NCI-H2107 treated with DMSO at 0.1 percent for 48 hours (cell line): ENCODE measurements around the gene SRPK2.

Experiments
- DNase-seq: peaks from one replicate; lab custom pipeline; 2025; ENCODE audit not compliant: unreplicated experiment; lab: John Stamatoyannopoulos, UW

Gene SRPK2

DNA sequence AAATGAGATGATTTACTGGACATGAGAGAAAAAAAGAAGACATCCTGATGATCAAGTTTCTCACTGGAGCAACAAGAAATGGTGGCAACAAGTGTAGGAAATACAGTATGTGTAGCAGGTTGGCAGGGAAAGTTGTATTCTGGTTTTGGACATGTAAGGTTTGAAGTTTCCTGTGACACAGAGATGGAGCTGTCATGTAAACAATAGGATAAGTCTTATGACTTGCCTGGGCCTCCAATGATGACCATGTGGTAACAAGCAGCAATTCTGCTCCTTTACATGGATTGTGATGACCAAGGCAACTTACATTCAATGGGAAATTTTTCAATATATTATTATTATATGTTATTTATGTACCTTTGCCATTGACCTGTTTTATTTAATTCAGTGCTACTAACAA, 249.3 kb downstream of the SRPK2 start:
- DNase-seq: no peak

DNA sequence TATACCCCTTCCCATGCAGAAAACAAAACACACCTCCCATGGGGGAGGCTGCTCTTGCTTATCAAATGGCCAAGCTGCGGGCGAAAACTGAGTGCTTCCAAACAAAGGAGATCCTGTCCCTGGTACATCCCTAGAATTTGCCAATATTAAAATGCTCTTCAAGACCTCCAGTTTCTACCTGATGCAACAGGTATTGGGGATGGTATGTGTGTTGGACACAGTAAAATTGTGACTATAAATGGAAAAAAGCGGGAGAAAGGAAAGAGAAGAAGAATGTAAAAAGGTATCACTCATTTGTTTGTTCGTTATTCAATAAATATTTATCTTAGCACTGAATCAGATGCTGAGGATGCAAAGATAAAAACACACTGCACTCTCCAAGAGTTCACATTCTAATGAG, 250.8 kb downstream of the SRPK2 start:
- no peak for DNase-seq

DNA sequence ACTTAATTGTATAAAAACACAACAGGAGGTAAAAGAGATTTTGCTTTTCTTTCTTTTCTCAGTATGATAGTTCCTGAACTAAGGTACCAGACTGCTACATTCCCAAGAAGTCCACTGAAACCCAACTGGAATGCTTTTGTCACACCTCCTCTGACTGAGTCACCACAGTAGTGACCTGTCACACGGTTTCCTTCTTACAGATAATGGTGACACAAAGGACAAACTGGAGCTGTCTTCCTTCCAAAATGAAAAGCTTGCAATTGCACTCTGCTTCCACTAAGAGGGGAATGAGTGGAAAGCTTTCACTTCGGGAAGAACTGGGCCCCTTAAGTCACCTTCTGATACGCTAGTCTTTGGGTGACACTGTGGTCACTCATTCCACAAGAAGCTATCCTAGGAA, 252.5 kb downstream of the SRPK2 start:
- no peak for DNase-seq

DNA sequence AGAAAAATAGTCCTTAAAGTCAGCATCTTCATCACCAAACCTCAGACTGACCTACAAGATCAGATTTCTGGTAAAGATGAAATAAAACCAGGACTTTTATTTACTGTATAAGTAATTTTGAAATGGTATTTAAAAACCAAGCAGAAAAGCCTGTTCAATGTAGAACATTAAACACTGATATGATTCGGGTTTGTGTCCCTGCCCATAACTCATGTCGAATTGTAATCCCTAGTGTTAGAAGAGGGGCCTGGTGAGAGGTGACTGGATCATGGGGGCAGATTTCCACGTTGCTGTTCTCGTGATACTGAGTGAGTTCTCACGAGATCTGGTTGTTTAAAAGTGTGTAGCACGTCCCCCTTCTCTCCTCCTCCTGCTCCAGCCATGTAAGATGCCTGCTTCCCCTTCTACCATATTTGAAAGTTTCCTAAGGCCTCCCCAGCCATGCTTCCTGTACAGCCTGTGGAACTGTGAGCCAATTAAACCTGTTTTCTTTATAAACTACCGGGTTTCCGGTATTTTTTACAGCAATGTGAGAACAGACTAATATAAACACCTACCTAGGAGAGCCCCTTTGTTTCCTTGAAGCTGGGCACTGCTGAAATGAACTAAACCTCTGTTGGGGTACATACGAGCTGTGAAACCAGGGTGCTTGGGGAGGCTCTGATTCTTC, 254.6 kb downstream of the SRPK2 start:
- DNase-seq: no peak

DNA sequence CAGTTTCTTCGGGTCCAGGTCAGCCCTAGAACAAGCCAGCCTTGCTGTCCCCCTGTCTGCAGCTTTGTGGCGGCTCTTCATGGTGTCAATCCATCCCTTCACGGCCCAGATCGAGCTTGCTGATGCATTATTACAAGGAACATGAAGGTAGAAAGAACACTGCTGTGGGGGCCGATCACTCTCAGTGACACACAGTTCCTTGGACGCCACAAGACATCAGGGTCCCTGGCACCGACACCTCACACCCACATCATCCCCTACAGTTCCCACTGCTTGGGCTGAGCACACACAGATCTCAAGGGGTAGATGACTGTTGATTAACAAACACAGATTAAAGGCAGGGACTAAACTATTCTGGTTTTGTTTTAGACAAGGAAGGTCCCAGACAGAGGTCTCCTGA, 255.4 kb downstream of the SRPK2 start:
- no peak for DNase-seq

DNA sequence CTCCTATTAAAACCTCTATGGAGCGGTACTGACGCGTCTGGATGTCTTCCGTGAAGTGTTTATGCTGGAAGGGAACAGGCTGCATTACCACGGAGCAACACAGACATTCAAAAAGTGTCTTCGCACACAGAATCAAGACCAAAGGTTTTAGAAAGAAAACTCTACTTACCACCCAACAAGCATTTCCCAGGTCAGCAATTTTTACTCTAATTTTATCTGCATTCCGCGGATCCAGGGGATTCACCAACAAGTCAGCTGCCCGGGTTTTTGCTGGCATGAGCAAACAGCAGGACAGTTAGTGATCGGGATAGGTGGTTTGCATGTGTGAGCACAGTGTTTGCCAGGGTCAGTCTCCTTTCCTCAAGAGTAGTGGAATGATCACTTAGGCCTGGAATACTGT, 255.9 kb downstream of the SRPK2 start:
- no peak for DNase-seq

DNA sequence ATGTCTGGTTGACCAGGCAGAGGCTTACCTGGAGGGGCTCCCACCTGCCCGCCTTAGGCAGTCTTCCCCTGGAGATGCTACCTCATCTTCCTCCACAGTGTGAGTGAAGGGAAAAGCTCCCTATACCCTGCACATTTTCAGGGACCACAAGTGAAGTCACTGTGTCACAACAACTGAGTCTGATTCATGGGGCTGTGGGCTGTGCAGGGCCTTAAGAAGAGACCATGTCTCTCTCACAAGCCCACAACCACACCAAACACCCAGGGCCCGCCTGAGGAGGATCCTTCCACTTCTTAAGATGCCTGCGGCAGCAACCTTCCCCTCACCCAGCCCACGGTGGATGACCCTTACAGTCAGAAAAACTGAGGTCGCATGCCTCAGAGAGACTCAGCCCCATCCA, 256.4 kb downstream of the SRPK2 start:
- DNase-seq: no peak

DNA sequence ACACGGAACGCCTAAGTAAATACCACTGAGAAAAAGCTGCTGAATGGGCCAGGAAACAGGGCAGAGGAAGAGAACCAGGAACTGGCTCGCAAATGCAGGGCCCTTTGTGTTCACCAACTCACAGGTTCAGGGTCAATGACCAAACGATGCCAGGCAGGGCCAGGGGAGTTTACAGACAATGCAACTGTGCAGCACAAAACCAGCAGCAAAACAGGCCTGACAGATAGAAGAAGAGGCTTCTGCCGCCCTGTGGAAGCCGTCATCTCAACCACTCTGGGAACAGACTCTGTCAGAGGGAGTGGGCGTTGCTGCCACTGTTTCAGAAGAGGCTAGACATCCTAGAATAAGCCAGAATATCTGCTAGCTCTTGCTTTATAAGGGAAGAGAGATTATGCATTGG, 256.8 kb downstream of the SRPK2 start:
- DNase-seq: no peak

DNA sequence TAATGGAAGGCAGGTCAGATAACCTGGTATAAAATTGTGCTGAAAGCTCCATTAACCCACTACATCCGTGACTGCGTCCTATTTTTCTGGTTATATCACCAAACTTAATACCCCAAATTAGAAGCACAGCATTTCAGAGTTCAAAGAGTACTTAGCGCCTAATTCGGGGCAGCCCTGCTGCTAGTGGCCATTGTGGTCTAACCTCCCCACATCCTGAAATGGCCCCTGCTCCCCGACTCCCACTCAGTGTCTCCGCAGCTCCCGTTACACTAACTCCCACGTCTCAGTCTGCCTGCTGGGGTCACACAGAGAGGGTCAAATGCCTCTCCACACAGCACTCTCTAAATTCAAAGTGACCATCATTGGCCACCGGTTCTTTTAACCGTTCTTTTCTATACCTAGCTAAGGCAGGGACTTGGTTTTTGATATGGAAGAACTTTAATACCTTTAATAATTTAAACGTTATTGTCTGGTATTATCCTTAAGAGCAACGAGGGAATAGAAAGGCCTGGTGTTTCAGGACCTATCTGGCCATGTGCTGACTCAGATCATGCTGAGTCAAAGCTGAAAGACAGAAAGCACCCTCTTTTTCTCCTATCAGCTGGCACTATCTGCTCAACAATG, 257.6 kb downstream of the SRPK2 start:
- no peak for DNase-seq

DNA sequence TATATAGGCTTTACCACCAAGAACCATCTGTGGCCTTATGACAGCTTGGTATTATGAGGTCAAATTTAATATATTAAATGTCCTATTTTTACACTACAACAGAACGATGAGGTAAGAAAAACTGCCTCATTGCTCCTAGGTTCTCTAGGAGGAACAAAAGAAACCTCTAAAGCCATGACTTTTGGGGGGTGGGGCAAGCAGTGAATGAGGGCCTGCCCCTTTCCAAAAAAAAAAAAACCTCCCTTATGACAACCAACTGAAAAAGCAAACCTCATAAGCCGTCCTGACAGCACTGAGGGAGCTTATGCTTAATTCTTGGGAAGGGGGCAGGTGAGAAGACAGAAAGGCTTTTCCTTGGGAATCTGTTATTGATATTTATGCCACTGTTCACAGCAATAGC, 258.1 kb downstream of the SRPK2 start:
- no peak for DNase-seq

DNA sequence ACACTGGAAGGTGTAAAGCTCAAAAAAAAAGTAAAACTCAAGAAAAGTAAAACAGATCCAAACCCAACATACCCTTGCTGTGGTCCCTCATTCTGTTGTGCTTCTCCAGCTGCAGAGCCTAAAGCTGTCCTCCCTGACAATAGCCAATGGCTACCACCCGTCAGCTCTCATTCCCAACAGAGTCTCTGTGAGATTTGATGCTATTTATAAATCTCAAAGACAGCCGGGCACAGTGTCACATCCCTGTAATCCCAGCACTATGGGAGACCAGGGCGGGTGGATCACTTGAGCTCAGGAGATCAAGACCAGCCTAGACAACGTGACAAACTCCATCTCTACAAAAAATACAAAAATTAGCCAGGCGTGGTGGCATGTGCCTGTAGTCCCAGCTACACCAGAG, 258.7 kb downstream of the SRPK2 start:
- DNase-seq: no peak

DNA sequence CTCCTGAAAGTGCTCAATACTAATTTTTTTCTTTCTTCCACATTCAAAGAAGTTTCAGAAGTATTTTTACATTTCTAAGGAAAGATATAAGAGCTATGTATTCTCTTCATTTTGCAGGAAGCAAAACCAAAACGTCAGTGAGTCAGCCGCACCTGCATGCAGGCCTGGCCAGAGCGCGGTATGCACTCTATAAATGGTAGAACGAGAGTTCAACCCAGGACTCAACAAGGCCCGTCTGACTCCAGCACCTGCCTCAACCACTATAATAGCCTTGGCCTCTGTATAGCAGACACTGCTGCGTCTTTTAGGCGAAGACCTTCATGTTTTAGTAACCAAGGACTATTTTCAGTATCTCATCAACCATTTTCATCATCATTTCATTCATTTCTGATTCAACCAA, 261.5 kb downstream of the SRPK2 start:
- no peak for DNase-seq

DNA sequence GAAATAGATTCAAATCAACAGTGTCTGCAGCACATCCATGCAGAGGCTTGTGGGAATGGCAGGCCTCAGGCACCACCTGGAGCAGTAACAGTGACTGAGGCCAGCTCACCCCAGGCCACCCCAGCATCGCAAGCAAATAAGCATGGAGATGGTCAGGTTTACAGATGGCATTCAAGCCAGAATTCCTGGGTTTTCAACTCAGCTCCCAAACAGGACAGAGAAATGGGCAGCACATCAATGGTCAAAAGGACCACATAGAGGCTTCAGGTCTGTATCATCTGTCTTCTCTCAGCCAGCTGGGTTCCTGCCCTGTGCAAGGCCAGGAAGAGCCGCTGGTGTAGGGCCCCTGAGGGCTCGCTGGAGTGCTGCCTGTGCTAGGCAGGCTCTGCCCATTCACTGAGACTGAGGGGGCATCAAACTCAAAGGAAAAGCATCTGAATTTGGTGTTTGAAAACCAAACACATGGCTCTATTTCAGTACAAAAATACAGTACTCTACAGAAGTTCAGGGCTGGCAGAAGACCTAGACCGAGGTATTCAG, 262.2 kb downstream of the SRPK2 start:
- no peak for DNase-seq

DNA sequence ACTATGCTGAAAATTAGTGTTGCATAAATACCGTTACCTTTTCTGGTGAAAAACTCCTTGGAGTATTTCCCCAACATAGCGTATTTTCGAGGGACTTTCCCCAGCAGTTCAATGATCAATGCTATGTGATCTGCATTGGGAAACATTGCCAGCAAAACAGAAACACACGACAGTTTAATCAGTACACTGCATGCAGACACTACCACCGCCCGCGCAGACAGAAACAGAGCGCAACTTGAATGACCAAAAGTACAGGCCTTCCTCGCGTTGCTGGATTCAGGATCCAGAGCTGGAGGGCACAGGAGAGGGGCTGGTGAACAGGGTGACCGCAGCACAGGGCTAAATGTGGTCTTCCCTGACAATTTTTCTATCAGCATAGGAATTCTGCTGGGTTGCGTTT, 263.0 kb downstream of the SRPK2 start:
- no peak for DNase-seq

DNA sequence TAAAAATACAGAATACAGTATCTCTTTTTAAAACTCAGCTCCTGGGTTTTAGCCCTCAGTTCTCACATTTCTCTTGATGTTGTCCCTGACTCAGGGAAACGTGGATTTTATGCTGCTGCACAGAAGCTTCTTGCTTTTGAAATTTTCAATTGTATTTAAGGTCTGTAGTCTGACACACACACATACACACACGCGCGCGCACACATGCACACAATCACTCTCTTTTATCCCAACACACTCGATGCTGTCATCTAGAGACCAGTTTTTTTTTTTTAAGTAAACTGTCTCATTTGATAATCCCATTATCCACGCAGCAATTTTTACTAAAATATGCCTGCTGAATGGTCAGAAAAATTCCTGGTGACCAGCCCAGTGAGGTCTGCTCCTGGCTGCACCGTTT, 266.1 kb downstream of the SRPK2 start:
- no peak for DNase-seq

DNA sequence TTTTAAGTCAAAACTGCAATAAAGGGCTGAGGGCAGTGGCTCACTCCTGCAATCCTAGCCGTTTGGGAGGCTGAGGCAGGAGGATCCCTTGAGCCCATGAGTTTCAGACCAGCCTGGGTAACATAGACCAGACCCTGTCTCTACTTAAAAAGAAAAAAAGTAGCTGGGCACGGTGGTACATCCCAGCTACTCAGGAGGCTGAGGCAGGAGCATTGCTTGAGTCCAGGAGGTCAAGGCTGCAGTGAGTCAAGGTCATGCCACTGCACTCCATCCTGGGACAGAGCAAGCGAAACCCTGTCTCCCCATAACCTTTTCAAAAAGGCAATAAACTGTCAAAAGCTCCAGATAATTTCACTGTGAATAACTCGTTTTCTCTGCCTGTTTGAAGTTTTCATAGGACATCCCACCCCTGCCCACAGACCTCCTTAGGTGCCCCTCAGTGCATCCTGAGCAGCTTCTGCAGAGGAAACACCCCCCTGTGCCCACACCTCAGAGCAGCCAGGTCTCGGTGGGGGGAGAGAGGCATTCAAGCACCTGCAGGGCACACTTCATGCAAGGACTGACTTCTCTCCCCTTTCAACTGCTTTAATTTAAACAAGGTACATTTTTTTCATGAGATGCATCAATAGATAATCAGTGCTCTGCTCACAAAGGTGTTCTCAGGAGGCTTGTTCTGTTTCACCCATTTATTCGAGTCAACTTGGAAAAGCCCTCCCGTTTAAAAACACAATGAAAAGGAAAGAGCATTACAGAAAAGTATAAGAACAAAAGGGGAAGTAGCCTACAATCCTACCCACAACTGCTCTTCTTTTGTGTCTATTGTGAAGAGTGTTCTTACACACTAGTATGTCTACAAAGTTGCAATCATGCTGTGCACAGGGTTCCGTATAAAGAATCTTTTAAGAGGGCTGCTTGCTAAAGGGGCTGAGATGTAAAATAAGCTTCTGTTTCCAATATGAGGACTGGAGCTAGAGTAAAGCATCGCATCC, 269.8 kb downstream of the SRPK2 start:
- DNase-seq: no peak

DNA sequence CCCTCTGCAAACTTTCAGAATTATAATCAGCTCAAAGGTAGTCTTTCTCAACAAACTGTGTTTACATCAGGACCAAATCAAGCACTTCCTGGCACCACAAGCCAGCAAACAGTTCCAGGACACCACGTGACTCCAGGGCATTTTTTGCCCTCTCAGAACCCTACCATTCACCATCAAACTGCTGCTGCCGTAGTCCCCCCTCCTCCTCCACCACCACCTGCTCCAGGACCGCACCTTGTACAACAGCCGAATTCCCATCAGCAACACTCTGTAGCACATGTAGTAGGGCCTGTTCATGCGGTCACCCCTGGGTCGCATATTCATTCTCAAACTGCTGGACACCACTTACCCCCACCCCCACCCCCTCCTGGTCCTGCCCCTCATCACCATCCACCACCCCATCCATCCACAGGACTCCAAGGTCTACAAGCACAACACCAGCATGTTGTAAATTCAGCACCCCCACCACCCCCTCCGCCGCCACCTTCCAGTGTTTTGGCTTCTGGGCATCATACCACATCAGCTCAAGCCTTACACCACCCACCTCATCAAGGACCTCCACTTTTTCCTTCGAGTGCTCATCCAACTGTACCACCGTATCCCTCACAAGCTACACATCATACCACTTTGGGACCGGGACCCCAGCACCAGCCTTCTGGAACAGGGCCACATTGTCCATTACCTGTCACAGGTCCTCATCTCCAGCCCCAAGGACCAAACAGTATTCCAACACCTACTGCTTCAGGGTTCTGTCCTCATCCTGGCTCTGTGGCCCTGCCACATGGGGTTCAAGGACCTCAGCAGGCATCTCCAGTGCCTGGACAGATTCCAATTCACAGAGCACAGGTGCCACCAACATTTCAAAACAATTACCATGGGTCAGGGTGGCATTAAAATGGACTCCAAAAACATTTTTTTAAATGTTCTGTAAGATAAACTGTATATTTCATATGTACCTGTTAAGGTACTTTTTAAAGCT, 276.0 kb downstream of the SRPK2 start:
- no peak for DNase-seq

DNA sequence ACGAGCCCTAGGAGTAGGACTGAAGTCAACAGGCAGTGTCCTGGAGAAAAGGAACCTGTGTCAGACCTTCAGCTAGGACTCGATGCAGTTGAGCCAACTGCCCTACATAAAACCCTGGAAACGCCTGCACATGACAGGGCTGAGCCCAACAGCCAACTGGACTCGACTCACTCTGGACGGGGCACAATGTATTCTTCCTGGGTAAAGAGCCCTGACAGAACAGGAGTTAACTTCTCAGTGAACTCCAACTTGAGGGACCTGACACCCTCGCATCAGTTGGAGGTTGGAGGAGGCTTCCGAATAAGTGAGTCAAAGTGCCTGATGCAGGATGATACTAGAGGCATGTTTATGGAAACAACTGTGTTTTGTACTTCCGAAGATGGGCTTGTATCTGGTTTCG, 281.3 kb downstream of the SRPK2 start:
- DNase-seq: no peak

DNA sequence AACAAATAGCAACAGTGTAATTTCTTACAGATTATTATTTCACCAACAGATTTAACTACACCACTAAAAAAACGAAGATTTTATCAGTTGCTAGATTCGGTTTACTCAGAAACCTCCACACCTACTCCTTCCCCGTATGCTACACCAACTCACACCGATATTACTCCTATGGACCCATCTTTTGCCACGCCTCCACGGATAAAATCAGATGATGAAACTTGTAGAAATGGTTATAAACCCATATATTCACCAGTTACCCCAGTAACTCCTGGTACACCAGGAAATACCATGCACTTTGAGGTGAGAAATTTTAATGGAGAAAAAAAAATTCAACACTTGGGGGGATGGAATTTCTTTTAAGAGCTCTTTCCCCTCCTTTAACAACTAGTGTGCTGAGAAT, 282.2 kb downstream of the SRPK2 start:
- DNase-seq: no peak

DNA sequence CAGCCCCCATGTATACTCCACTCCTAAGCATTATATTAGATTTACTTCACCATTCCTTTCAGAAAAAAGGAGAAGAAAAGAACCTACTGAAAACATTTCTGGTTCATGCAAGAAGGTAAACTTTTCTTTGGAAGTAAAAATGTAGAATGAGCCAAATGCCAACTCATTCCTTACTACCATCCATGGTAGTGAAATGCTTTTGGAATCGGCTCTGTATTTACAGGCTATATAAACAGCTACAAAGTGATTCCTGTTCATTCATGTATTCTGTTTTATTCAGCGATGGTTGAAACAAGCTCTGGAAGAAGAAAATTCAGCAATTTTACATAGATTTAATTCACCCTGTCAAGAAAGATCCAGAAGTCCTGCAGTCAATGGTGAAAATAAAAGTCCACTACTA, 283.1 kb downstream of the SRPK2 start:
- DNase-seq: no peak
